Osteocyte (in vitro differentiated cells): ENCODE measurements around the gene NAT9. TPM values are rescaled to one million over a fixed set of nuclear protein-coding genes. Genes with fewer than 3 reads are reported as not detected.

ENCODE experiments used
- DNase-seq: peaks from one replicate; pipeline ENCODE4 v3.0.0; 2021; ENCODE audit warnings: mixed read lengths; ENCODE audit not compliant: unreplicated experiment; ENCODE audit errors: extremely low spot score
- H3K27ac Mint-ChIP-seq: one replicate; pipeline ENCODE4 v1.8.0; 2021; ENCODE audit warnings: mild to moderate bottlenecking, mixed read lengths; ENCODE audit not compliant: unreplicated experiment
- H3K27me3 Mint-ChIP-seq: one replicate; pipeline ENCODE4 v1.8.0; 2021; ENCODE audit warnings: mixed read lengths; ENCODE audit not compliant: unreplicated experiment
- H3K36me3 Mint-ChIP-seq: one replicate; pipeline ENCODE4 v1.8.0; 2021; ENCODE audit warnings: mixed read lengths; ENCODE audit not compliant: unreplicated experiment
- H3K4me1 Mint-ChIP-seq: one replicate; pipeline ENCODE4 v1.8.0; 2021; ENCODE audit warnings: mixed read lengths; ENCODE audit not compliant: unreplicated experiment
- H3K4me3 Mint-ChIP-seq: one replicate; pipeline ENCODE4 v1.8.0; 2021; ENCODE audit warnings: mild to moderate bottlenecking, moderate library complexity, mixed read lengths; ENCODE audit not compliant: unreplicated experiment
- H3K9me3 Mint-ChIP-seq: one replicate; pipeline ENCODE4 v1.8.0; 2021; ENCODE audit warnings: mixed read lengths; ENCODE audit not compliant: unreplicated experiment
- CTCF ChIP-seq: fragments of 200-600 bp; sonication (generic); IDR thresholded peaks from 2 replicates; pipeline ENCODE4 v1.5.0; 2021; ENCODE audit warnings: antibody characterized with exemption, mild to moderate bottlenecking, moderate library complexity
- total RNA-seq: library from RNA; stranded (reverse); gene quantifications from 2 replicates; pipeline ENCODE4 v1.2.1, GENCODE V29; 2021

NAT9 gene
- total RNA-seq, 1 donor from 2014 or later: 52.5 TPM

GRCh38 chr17:74810699-74811485, 34.7 kb upstream of the NAT9 start:
- peaks cover 5% of the 10 kb centered on the region for H3K36me3 Mint-ChIP-seq
- H3K4me1 Mint-ChIP-seq: peaks cover 4% of the 10 kb centered on the region
- no peak overlapping the region for H3K4me3 Mint-ChIP-seq
- no peaks in the 10 kb centered on the region for H3K27me3 Mint-ChIP-seq
- no peak overlapping the region for H3K27ac Mint-ChIP-seq
- no peaks in the 10 kb centered on the region for H3K9me3 Mint-ChIP-seq
- TF ChIP-seq CTCF: no peak
- no peak for DNase-seq

GRCh38 chr17:74808714-74809430, 32.7 kb upstream of the NAT9 start:
- Mint-ChIP-seq H3K4me3 (no peak overlapping the region), H3K4me1 (peaks cover 4% of the 10 kb centered on the region), H3K27me3 (no peaks in the 10 kb centered on the region), H3K27ac (no peak overlapping the region), H3K36me3 (peaks cover 10% of the 10 kb centered on the region), H3K9me3 (no peaks in the 10 kb centered on the region)
- TF ChIP-seq CTCF: no peak
- no peak for DNase-seq

- no peaks in the 10 kb centered on the region for H3K27me3 Mint-ChIP-seq
- peaks cover 12% of the 10 kb centered on the region for H3K36me3 Mint-ChIP-seq
Observed at GRCh38 chr17:74807925-74808324, 31.8 kb upstream of the NAT9 start.

GRCh38 chr17:74807441-74807840, 31.3 kb upstream of the NAT9 start:
- H3K4me3 Mint-ChIP-seq: no peak overlapping the region
- no peak for TF ChIP-seq CTCF
- H3K27ac Mint-ChIP-seq: no peak overlapping the region
- peaks cover 12% of the 10 kb centered on the region for H3K36me3 Mint-ChIP-seq
- no peaks in the 10 kb centered on the region for H3K9me3 Mint-ChIP-seq
- DNase-seq: no peak
- H3K27me3 Mint-ChIP-seq: no peaks in the 10 kb centered on the region
- peaks cover 4% of the 10 kb centered on the region for H3K4me1 Mint-ChIP-seq

More at GRCh38 chr17:74807925-74808324, 31.8 kb upstream of the NAT9 start:
- no peaks in the 10 kb centered on the region for H3K9me3 Mint-ChIP-seq
- H3K4me1 Mint-ChIP-seq: peaks cover 4% of the 10 kb centered on the region
- no peak for DNase-seq
- no peak overlapping the region for H3K27ac Mint-ChIP-seq
- no peak overlapping the region for H3K4me3 Mint-ChIP-seq
- TF ChIP-seq CTCF: no peak

- no peaks in the 10 kb centered on the region for H3K9me3 Mint-ChIP-seq
Observed at GRCh38 chr17:74806334-74806733, 30.2 kb upstream of the NAT9 start.

More at GRCh38 chr17:74806334-74806733, 30.2 kb upstream of the NAT9 start:
- Mint-ChIP-seq H3K4me3 (no peak overlapping the region), H3K36me3 (peaks cover 15% of the 10 kb centered on the region), H3K27me3 (no peaks in the 10 kb centered on the region), H3K27ac (no peak overlapping the region), H3K4me1 (peaks cover 4% of the 10 kb centered on the region)
- no peak for DNase-seq
- TF ChIP-seq CTCF: no peak
